ENCODE results near the gene SLC15A4.

SLC15A4 gene

GRCh38 chr12:128791395-128792322 is 32.1 kb downstream of the SLC15A4 start:
- DNase-seq: no peak

- DNase-seq: no peak
Observed at GRCh38 chr12:128790653-128791373, 32.9 kb downstream of the SLC15A4 start.

GRCh38 chr12:128790221-128790620 is 33.5 kb downstream of the SLC15A4 start:
- no peak for DNase-seq

GRCh38 chr12:128789356-128789929 is 34.3 kb downstream of the SLC15A4 start:
- DNase-seq: no peak

- no peak for DNase-seq
Observed at GRCh38 chr12:128787827-128788226, 35.9 kb downstream of the SLC15A4 start.

- DNase-seq: no peak
Observed at GRCh38 chr12:128786741-128787391, 36.9 kb downstream of the SLC15A4 start.

- DNase-seq: no peak
Observed at GRCh38 chr12:128784030-128784760, 39.6 kb downstream of the SLC15A4 start.

- no peak for DNase-seq
Observed at GRCh38 chr12:128783129-128783574, 40.6 kb downstream of the SLC15A4 start.

- no peak for DNase-seq
Observed at GRCh38 chr12:128779901-128780300, 43.9 kb downstream of the SLC15A4 start.

- no peak for DNase-seq
Observed at GRCh38 chr12:128772249-128772648, 51.5 kb downstream of the SLC15A4 start.

- no peak for DNase-seq
Observed at GRCh38 chr12:128771681-128772080, 52.1 kb downstream of the SLC15A4 start.

- no peak for DNase-seq
Observed at GRCh38 chr12:128767518-128767917, 56.2 kb downstream of the SLC15A4 start.

- no peak for DNase-seq
Observed at GRCh38 chr12:128766738-128767501, 56.8 kb downstream of the SLC15A4 start.

GRCh38 chr12:128763395-128763794 is 60.4 kb downstream of the SLC15A4 start:
- no peak for DNase-seq

- no peak for DNase-seq
Observed at GRCh38 chr12:128761379-128761790, 62.4 kb downstream of the SLC15A4 start.

- DNase-seq: no peak
Observed at GRCh38 chr12:128755566-128755965, 68.2 kb downstream of the SLC15A4 start.

GRCh38 chr12:128754275-128754674 is 69.5 kb downstream of the SLC15A4 start:
- DNase-seq: no peak

- DNase-seq: no peak
Observed at GRCh38 chr12:128753438-128753837, 70.3 kb downstream of the SLC15A4 start.

GRCh38 chr12:128752386-128752785 is 71.4 kb downstream of the SLC15A4 start:
- no peak for DNase-seq

- no peak for DNase-seq
Observed at GRCh38 chr12:128747441-128747840, 76.3 kb downstream of the SLC15A4 start.
